NCI-H524 (cell line): ENCODE results near the gene DDX60.

Experiments used
- DNase-seq, 2 experiments: peaks; one replicate each; lab custom pipeline; 2025; lab: John Stamatoyannopoulos, UW

DDX60 gene

GRCh38 chr4:168208957-168209614 lies 109.5 kb downstream of the DDX60 start:
- no peak for DNase-seq

GRCh38 chr4:168203233-168203911 lies 115.2 kb downstream of the DDX60 start:
- no peak for DNase-seq

GRCh38 chr4:168200685-168201084 lies 117.9 kb downstream of the DDX60 start:
- no peak for DNase-seq

DNA sequence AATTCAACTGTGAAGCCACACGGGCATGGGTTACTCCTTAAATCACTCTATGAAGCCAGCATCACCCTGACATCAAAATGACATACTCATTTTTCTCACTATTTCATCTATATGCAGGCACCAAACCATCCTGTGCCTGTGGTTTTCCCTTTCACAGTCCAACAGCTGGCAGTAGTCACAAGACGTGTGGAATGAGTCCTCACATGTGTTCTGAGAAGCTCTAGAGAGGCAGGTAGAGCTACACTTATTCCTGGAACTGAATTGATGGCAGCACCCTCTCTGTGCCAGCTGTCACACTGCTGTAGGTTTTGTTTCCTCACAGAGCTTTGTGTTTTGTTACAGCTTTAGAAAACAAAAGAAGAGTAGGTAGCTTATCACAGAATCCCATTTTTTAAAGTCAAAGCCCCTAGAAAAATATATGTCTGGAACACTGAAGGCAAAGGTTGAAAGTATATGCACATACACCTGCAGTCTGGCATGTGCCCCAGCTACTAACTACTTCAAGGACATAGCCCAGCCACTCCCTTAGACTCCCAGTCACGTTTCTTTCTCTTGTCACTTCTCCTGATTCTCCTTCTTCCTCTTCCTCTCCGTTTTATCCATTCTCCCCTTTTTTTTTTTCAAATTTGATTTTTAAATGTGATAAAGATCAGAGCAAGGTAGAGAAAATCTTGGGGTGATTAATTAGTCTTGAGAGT lies 119.1 kb downstream of the DDX60 start:
- DNase-seq, result peak in 1 of 2 experiments; percentile 26

DNA sequence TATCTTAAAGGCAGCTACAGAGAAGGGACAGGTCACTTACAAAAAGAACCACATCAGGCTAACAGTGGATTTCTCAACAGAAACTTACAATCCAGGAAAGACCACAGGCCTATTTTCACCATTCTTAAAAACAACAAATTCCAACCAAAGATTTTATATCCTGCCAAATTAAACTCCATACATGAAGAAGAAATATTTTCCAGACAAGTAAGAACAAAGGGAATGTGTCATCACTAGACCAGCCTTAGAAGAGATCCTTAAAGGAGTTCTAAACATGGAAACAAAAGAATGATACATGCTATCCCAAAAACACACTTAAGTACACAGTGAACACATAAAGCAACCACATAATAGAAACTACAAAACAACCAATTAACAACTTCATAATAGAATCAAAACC lies 120.6 kb downstream of the DDX60 start:
- no peak for DNase-seq

DNA sequence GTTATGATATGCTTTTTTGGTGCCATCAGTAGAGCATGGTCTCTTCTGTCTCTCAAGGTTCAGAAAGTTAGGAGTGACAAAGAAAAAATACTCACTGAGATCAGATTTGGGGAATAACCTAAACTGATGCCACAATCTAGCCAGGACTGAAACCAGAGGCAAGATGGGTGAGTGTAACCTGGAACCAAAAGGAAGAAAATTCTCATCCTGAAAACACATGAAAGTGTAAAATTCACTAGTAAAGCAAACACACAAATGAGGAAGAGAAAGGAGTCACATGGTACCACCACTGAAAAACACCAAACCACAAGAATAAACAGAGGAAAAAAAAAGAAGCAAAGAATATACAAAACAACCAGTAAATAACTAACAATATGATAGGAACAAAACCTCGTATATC lies 129.8 kb downstream of the DDX60 start:
- DNase-seq, result no peak

GRCh38 chr4:168183717-168184571 lies 134.6 kb downstream of the DDX60 start:
- DNase-seq, result peak in 1 of 2 experiments; percentile 18

- DNase-seq, result no peak
Measured at GRCh38 chr4:168177546-168178149, 140.9 kb downstream of the DDX60 start.

DNA sequence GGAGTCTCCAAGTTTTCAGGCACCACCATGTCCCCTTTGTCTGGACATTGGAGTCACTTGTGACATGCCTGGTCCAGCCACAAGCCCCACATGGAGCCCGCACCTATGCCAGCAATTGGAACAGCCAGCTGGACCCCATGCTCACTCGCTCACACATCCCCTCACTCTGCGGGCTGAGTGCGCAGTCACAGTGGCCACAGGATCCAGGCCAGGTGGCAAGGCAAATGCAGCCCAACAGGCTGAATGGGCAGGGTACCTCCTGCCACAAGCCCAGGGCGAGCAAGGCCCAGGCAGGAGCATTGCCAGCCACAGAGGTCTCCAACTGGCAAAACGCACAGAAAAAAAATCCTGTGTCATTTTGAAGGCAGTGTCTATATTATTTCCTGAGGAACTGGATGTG lies 144.2 kb downstream of the DDX60 start:
- DNase-seq, result no peak

DNA sequence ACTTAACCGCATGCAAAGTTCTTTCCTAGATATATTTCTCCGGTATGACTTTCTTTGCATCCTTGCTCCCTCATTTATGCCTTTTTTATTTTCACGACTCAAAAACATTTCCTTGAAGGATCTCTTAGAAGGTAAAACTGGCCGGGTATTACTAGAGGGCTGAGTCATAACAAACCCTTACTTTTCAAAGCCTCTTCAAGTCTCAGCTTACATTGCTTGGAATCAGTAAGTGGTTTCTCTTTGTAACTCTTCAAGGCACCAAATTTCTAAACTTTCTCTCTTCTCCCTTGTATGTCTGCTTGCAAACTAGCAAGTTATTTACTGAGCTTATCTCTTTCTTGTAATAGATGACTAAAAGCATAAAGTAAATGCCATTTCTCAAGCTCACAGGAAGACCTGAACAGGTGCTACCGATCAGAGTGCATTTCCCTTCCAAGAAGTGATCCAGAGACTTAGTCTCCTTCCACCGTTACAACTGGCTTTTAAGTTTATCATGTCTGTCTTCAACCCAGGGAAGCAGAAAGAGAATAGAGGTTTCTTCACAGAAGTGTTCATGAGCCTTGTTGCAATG lies 150.8 kb downstream of the DDX60 start:
- DNase-seq, result no peak
